Upper lobe of left lung (tissue), 4 donors: Measurements from ENCODE around the gene MYO9B.

Experiments
- CTCF ChIP-seq, 6 experiments: fragments of 450-650 bp in 4 of 6; fragments of 200-600 bp in 2 of 6; sonication (generic) in 2 of 6; IDR thresholded peaks; one replicate each; pipeline ENCODE4 v1.5.1; 2016 to 2019; ENCODE audit warnings: antibody characterized with exemption in 6 of 6
- EP300 ChIP-seq, 4 donors: sonication (generic); formaldehyde crosslinking; IDR thresholded peaks; one replicate each; pipeline ENCODE4 v1.5.1; 2017; ENCODE audit warnings: antibody characterized with exemption in 4 of 4, control low read depth in 2 of 4
- POLR2A ChIP-seq, 4 donors: fragments of 450-650 bp; IDR thresholded peaks; one replicate each; pipeline ENCODE4 v1.5.1; 2016 to 2017; ENCODE audit warnings: antibody characterized with exemption in 4 of 4, mild to moderate bottlenecking in 2 of 4
- POLR2AphosphoS5 ChIP-seq, 2 donors: sonication (generic); formaldehyde crosslinking; IDR thresholded peaks; one replicate each; pipeline ENCODE4 v1.5.1; 2017; ENCODE audit warnings: antibody characterized with exemption in 2 of 2

DNA sequence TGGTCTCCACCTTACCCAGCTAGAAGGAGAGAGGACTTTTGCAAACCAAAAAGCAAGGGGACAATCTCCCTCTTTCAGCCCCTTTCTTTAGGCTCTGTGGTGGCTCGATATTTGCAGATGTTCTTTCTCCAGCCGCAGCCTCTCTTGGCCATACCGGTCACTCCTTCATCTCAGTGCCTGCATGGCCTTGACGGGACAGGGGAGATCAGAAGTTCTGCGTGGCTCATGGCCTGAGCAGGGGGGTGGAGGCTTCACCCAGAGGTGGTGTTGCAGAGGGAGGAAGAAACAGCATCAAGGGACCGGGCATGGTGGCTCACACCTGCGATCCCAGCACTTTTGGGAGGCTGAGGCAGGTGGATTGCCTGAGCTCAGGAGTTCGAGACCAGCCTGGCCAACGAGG lies 53.2 kb downstream of the MYO9B start:
- TF ChIP-seq CTCF (IDR thresholded peaks at IDR 0.05): no peak
- no peak for TF ChIP-seq POLR2A (IDR thresholded peaks at IDR 0.05)
- no peak for TF ChIP-seq EP300 (IDR thresholded peaks at IDR 0.05)
- no peak for TF ChIP-seq POLR2AphosphoS5 (IDR thresholded peaks at IDR 0.05)
